ENCODE measurements around the gene AADACL2.

DNA sequence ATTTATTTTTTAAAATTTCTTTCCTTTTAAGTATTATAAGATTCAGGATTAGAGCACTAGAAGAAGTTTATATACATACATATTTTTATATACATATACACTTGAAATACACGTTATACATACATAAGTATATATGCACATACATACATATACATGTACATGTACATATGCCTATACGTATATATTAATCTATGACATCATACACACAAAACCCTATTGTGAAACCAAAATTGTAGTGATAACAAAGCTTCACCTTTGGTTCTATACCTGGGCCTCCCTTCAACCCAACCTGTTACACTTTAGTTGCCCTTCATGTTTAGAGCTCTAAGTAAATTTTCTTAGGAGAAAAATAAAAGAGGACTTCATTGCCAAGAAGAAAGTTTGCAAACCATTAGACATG lies 17.0 kb downstream of the AADACL2 start:
- no peak for TF ChIP-seq PHF8 (IDR thresholded peaks at IDR 0.05; ENCODE audit: borderline replicate concordance, low read depth)
- no peak for TF ChIP-seq KDM1A (IDR thresholded peaks at IDR 0.05; ENCODE audit: low read depth)
- TF ChIP-seq, protein P1, sequence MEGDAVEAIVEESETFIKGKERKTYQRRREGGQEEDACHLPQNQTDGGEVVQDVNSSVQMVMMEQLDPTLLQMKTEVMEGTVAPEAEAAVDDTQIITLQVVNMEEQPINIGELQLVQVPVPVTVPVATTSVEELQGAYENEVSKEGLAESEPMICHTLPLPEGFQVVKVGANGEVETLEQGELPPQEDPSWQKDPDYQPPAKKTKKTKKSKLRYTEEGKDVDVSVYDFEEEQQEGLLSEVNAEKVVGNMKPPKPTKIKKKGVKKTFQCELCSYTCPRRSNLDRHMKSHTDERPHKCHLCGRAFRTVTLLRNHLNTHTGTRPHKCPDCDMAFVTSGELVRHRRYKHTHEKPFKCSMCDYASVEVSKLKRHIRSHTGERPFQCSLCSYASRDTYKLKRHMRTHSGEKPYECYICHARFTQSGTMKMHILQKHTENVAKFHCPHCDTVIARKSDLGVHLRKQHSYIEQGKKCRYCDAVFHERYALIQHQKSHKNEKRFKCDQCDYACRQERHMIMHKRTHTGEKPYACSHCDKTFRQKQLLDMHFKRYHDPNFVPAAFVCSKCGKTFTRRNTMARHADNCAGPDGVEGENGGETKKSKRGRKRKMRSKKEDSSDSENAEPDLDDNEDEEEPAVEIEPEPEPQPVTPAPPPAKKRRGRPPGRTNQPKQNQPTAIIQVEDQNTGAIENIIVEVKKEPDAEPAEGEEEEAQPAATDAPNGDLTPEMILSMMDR (IDR thresholded peaks at IDR 0.05), result no peak
- TF ChIP-seq POLR2AphosphoS2 (conservative IDR thresholded peaks at IDR 0.05; ENCODE audit: low read length), result no peak
- TF ChIP-seq, protein P2, sequence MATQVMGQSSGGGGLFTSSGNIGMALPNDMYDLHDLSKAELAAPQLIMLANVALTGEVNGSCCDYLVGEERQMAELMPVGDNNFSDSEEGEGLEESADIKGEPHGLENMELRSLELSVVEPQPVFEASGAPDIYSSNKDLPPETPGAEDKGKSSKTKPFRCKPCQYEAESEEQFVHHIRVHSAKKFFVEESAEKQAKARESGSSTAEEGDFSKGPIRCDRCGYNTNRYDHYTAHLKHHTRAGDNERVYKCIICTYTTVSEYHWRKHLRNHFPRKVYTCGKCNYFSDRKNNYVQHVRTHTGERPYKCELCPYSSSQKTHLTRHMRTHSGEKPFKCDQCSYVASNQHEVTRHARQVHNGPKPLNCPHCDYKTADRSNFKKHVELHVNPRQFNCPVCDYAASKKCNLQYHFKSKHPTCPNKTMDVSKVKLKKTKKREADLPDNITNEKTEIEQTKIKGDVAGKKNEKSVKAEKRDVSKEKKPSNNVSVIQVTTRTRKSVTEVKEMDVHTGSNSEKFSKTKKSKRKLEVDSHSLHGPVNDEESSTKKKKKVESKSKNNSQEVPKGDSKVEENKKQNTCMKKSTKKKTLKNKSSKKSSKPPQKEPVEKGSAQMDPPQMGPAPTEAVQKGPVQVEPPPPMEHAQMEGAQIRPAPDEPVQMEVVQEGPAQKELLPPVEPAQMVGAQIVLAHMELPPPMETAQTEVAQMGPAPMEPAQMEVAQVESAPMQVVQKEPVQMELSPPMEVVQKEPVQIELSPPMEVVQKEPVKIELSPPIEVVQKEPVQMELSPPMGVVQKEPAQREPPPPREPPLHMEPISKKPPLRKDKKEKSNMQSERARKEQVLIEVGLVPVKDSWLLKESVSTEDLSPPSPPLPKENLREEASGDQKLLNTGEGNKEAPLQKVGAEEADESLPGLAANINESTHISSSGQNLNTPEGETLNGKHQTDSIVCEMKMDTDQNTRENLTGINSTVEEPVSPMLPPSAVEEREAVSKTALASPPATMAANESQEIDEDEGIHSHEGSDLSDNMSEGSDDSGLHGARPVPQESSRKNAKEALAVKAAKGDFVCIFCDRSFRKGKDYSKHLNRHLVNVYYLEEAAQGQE (IDR thresholded peaks at IDR 0.05), result no peak
- no peak for TF ChIP-seq RAD21 (conservative IDR thresholded peaks at IDR 0.05 in 1 of 2, IDR thresholded peaks at IDR 0.05 in 1 of 2)
- no peak for TF ChIP-seq POLR2A (IDR thresholded peaks at IDR 0.05; ENCODE audit: low read length)
- TF ChIP-seq MAZ (IDR thresholded peaks at IDR 0.05; ENCODE audit: borderline replicate concordance, low read depth, low read length), result no peak
- TF ChIP-seq, protein P3, sequence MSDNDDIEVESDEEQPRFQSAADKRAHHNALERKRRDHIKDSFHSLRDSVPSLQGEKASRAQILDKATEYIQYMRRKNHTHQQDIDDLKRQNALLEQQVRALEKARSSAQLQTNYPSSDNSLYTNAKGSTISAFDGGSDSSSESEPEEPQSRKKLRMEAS (IDR thresholded peaks at IDR 0.05), result no peak
- TF ChIP-seq JUN (IDR thresholded peaks at IDR 0.05), result no peak
- TF ChIP-seq GATA3 (IDR thresholded peaks at IDR 0.05; ENCODE audit: borderline replicate concordance), result no peak
- no peak for TF ChIP-seq RFX5 (IDR thresholded peaks at IDR 0.05)

Measured in A549 (cell line).